ENCODE data around the gene SNX9.

SNX9 gene

DNA sequence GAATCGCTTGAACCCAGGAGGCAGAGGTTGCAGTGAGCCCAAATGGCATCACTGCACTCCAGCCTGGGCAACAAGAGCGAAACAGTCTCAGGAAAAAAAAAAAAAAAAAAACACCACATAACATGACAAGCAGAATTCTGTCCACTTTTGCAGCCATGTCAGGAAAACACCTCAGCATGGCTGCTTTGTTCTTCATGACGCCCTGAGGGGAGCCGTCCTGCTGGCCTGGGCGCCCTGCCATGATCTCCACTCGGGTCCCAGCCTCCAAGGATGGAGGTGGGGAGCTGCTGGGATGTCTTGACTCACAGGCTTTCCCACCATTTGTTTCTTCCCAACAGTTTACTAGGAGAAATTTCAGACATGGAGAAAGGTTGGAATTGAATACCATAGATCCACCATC, 42.2 kb downstream of the SNX9 start:
- H2AFZ ChIP-seq, result no peak overlapping the region
- no peak overlapping the region for H3K4me3 ChIP-seq (ENCODE audit: low read depth, low read length)
- H3K36me3 ChIP-seq (ENCODE audit: control insufficient read depth, insufficient read depth, low read length), result no peaks in the 10 kb centered on the region
- H3K27ac ChIP-seq, result no peak overlapping the region
- TF ChIP-seq, protein P1, sequence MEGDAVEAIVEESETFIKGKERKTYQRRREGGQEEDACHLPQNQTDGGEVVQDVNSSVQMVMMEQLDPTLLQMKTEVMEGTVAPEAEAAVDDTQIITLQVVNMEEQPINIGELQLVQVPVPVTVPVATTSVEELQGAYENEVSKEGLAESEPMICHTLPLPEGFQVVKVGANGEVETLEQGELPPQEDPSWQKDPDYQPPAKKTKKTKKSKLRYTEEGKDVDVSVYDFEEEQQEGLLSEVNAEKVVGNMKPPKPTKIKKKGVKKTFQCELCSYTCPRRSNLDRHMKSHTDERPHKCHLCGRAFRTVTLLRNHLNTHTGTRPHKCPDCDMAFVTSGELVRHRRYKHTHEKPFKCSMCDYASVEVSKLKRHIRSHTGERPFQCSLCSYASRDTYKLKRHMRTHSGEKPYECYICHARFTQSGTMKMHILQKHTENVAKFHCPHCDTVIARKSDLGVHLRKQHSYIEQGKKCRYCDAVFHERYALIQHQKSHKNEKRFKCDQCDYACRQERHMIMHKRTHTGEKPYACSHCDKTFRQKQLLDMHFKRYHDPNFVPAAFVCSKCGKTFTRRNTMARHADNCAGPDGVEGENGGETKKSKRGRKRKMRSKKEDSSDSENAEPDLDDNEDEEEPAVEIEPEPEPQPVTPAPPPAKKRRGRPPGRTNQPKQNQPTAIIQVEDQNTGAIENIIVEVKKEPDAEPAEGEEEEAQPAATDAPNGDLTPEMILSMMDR (IDR thresholded peaks at IDR 0.05), result no peak
- peaks cover 32% of the 10 kb centered on the region for H3K79me2 ChIP-seq
- H3K4me2 ChIP-seq (ENCODE audit: low read length), result no peak overlapping the region
- H3K4me1 ChIP-seq, result peaks cover 8% of the 10 kb centered on the region
- H3K9ac ChIP-seq, result no peak overlapping the region
- no peaks in the 10 kb centered on the region for H3K9me3 ChIP-seq (ENCODE audit: control insufficient read depth, low read length)
- no peaks in the 10 kb centered on the region for H3K27me3 ChIP-seq (ENCODE audit: control insufficient read depth, insufficient read depth, low read length)

DNA sequence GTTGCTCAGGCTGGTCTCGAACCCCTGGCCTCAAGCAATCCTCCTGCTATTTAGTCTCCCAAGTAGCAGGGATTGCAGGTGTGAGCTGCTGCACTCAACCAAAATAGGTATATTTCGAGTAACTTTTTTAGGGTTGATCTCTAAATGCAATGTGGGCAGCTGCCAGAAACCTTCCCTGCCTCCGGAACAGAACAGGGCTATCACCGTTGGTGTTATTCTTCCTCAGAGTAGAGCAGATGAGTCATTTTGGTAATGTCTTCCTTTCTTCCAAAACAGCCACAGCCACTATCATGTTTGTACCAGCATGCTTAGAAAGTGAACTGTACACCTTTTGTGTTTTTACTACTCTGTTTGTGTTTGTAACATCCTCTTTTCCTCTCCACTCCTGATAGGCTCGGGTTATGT, 44.1 kb downstream of the SNX9 start:
- Histone ChIP-seq H3K9me3 (ENCODE audit: control insufficient read depth, low read length) (no peaks in the 10 kb centered on the region), H3K9ac (no peak overlapping the region), H3K27me3 (ENCODE audit: control insufficient read depth, insufficient read depth, low read length) (no peaks in the 10 kb centered on the region), H2AFZ (no peak overlapping the region), H3K4me2 (ENCODE audit: low read length) (no peak overlapping the region), H3K36me3 (ENCODE audit: control insufficient read depth, insufficient read depth, low read length) (no peaks in the 10 kb centered on the region), H3K79me2 (peaks cover 35% of the 10 kb centered on the region), H3K4me3 (ENCODE audit: low read depth, low read length) (no peak overlapping the region), H3K4me1 (no peaks in the 10 kb centered on the region), H3K27ac (no peak overlapping the region)
- TF ChIP-seq, protein P1 (IDR thresholded peaks at IDR 0.05), result no peak

DNA sequence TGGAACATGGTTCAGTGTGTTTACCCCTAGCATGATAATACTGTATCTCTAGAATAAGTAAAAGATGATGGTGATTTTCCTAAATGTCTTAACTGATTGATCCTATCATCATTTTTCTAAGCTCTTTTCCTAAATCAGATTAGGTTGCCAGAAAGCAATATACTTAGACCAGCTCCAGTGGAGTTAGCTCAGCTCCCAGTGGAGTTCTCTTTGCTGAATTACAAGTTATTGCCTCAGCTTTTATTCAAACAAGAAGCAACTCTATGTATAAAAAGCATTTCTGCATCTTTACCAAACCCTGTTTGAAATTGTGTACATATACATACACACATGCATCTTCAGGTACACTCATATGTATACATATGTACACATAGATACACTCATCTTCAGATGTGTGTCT, 44.9 kb downstream of the SNX9 start:
- Histone ChIP-seq H3K9ac (no peak overlapping the region), H3K4me1 (no peaks in the 10 kb centered on the region), H3K4me3 (ENCODE audit: low read depth, low read length) (no peak overlapping the region), H3K27ac (no peak overlapping the region), H2AFZ (no peak overlapping the region), H3K79me2 (peaks cover 34% of the 10 kb centered on the region), H3K9me3 (ENCODE audit: control insufficient read depth, low read length) (no peaks in the 10 kb centered on the region), H3K27me3 (ENCODE audit: control insufficient read depth, insufficient read depth, low read length) (no peaks in the 10 kb centered on the region), H3K36me3 (ENCODE audit: control insufficient read depth, insufficient read depth, low read length) (no peaks in the 10 kb centered on the region), H3K4me2 (ENCODE audit: low read length) (no peak overlapping the region)
- TF ChIP-seq, protein P1 (IDR thresholded peaks at IDR 0.05), result no peak

DNA sequence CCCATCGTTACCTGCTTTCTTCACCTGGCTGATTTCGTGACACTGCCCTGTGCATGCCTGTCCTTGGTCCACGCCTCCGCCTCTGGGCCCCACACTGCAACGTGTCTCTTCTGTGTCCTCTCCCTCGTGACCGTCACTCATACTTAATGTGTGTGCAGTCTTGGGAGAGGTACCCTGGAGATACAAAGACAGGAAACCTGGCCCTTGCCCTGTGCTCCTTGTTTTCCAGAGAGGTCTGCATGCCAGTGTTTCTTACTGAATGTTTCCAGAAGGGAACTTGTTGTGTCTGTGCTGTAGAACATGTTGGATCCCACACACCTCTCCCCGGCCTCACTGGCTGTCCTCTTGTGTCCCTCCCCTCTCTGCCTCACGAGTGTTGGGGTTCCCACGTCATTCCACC, 45.8 kb downstream of the SNX9 start:
- Histone ChIP-seq H2AFZ (no peak overlapping the region), H3K9ac (no peak overlapping the region), H3K27me3 (ENCODE audit: control insufficient read depth, insufficient read depth, low read length) (no peaks in the 10 kb centered on the region), H3K4me2 (ENCODE audit: low read length) (no peak overlapping the region), H3K27ac (no peak overlapping the region), H3K9me3 (ENCODE audit: control insufficient read depth, low read length) (no peaks in the 10 kb centered on the region), H3K4me3 (ENCODE audit: low read depth, low read length) (no peak overlapping the region), H3K79me2 (peaks cover 27% of the 10 kb centered on the region), H3K36me3 (ENCODE audit: control insufficient read depth, insufficient read depth, low read length) (no peaks in the 10 kb centered on the region), H3K4me1 (no peaks in the 10 kb centered on the region)
- TF ChIP-seq, protein P1 (IDR thresholded peaks at IDR 0.05), result no peak

DNA sequence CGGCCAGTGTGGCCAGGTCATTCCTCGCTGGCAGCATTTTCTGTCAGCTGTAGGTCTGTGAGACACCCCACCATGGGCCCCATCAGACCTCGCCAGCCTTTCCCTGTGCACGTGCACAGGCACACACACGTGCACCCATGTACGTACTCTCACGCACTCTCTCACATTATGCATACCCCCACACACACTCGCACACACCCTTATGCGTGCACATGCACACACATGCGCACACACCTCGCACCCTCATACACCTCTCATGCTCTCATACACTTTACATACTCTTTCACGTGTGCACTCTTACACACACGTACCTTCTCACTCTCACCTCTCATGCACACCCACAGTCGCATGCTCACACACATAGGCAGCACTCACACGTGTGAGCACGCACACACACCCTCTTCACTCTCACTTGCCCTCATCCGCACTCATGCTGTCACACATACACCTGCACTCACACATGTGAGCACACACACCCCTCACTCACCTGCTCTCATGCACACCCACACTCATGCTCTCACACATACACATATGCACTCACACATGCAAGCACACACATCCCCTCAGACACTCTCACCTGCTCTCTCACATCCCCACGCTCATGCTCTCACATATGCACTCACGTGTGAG, 46.7 kb downstream of the SNX9 start:
- H3K9me3 ChIP-seq (ENCODE audit: control insufficient read depth, low read length), result no peaks in the 10 kb centered on the region
- H3K27me3 ChIP-seq (ENCODE audit: control insufficient read depth, insufficient read depth, low read length), result no peaks in the 10 kb centered on the region
- no peak overlapping the region for H3K4me3 ChIP-seq (ENCODE audit: low read depth, low read length)
- no peak overlapping the region for H3K4me2 ChIP-seq (ENCODE audit: low read length)
- H3K9ac ChIP-seq, result no peak overlapping the region
- no peak overlapping the region for H3K27ac ChIP-seq
- no peaks in the 10 kb centered on the region for H3K36me3 ChIP-seq (ENCODE audit: control insufficient read depth, insufficient read depth, low read length)
- H3K79me2 ChIP-seq, result peaks cover 23% of the 10 kb centered on the region
- no peak overlapping the region for H2AFZ ChIP-seq
- TF ChIP-seq, protein P1 (IDR thresholded peaks at IDR 0.05), result no peak
- no peaks in the 10 kb centered on the region for H3K4me1 ChIP-seq
